ENCODE measurements around the gene FIP1L1. TPM values are rescaled to one million over a fixed set of nuclear protein-coding genes. Genes with fewer than 3 reads are reported as not detected.

FIP1L1 gene
- total RNA-seq, 1 experiment from 2014 or later: 68.0 TPM

GRCh38 chr4:53455766-53456165 lies 78.3 kb downstream of the FIP1L1 start:
- Mint-ChIP-seq H3K36me3 (ENCODE audit: insufficient read depth in 1 of 3, low read depth in 3 of 3) (peaks cover 14 to 66% (median 59%) of the 10 kb centered on the region in 3 experiments), H3K27ac (no peak overlapping the region), H3K4me3 (no peak overlapping the region), H3K9me3 (no peaks in the 10 kb centered on the region), H3K27me3 (ENCODE audit: low read depth) (no peaks in the 10 kb centered on the region), H3K4me1 (peaks cover 3 to 11% of the 10 kb centered on the region in 2 experiments; a peak in 3 of 4 replicates)
- Histone ChIP-seq H3K79me1 (ENCODE audit: insufficient read depth, low read depth, low read length, poor library complexity, severe bottlenecking) (no peaks in the 10 kb centered on the region), H3K4ac (ENCODE audit: low read depth, low read length) (no peak overlapping the region), H4K91ac (ENCODE audit: insufficient read length, low read depth, low read length) (no peak overlapping the region), H2AFZ (ENCODE audit: low read length) (no peak overlapping the region), H3T11ph (ENCODE audit: low read length) (no peak overlapping the region), H3K14ac (ENCODE audit: insufficient read depth, low read length) (no peak overlapping the region), H2BK12ac (ENCODE audit: insufficient read length, low read depth, low read length) (no peak overlapping the region), H3K4me1 (ENCODE audit: insufficient read depth, low read length) (no peaks in the 10 kb centered on the region), H2BK120ac (ENCODE audit: low read depth, low read length, poor library complexity, severe bottlenecking) (no peak overlapping the region), H3K18ac (ENCODE audit: insufficient read length, low read depth, low read length) (no peak overlapping the region), H2AK5ac (ENCODE audit: insufficient read length, low read length) (no peak overlapping the region), H3K23ac (ENCODE audit: insufficient read length, low read depth, low read length) (no peak overlapping the region), H2BK20ac (ENCODE audit: low read depth, low read length, poor library complexity, severe bottlenecking) (no peak overlapping the region), H4K8ac (replicated peaks; ENCODE audit: insufficient read length, low read depth, low read length) (no peak overlapping the region), H3K27ac (ENCODE audit: insufficient read length, low read depth, low read length) (no peak overlapping the region), H3K27me3 (ENCODE audit: insufficient read depth, low read length) (no peaks in the 10 kb centered on the region), H3K9me3 (ENCODE audit: control insufficient read depth, low read depth, low read length) (no peaks in the 10 kb centered on the region), H4K5ac (ENCODE audit: insufficient read length, low read depth, low read length) (no peak overlapping the region), H4K20me1 (ENCODE audit: control insufficient read depth, insufficient read depth, insufficient read length) (no peaks in the 10 kb centered on the region), H3K4me2 (ENCODE audit: insufficient read depth, insufficient read length, low read length) (no peak overlapping the region), H3K9ac (ENCODE audit: extremely low read depth, insufficient read length, low read length) (no peak overlapping the region), H2BK15ac (ENCODE audit: low read depth, low read length) (no peak overlapping the region), H3K79me2 (ENCODE audit: insufficient read depth, low read length) (no peaks in the 10 kb centered on the region), H3K56ac (ENCODE audit: insufficient read length, low read depth, low read length) (no peak overlapping the region), H2BK5ac (ENCODE audit: insufficient read length, low read length) (no peak overlapping the region), H3K23me2 (ENCODE audit: insufficient read length, low read depth, low read length, poor library complexity, severe bottlenecking) (no peaks in the 10 kb centered on the region)
- no CpG with 5 or more reads among the region's 3 CpGs for WGBS (ENCODE audit: extremely low coverage, insufficient read length, low lambda C conversion rate)
- DNase-seq: no peak
- TF ChIP-seq CTCF (conservative IDR thresholded peaks at IDR 0.05): no peak

All from H9 (cell line).